A549 (cell line): ENCODE results near the gene BCOR. TPM values are rescaled to one million over a fixed set of nuclear protein-coding genes. Genes with fewer than 3 reads are reported as not detected.

ENCODE experiments used
- ATAC-seq, 2 experiments: fragments of 200-7000 bp in 1 of 2; fragments of >200 bp in 1 of 2; cut with Nextera tagmentation in 1 of 2; cut with Tn5 transposase in 1 of 2; 3 replicates each; pipeline versions ENCODE4 v1.8.0 to v1.9.1; 2018 to 2020; ENCODE audit warnings: mild to moderate bottlenecking in 1 of 2, moderate library complexity in 1 of 2
- CTCF ChIA-PET: fragments of 300-600 bp; sonication (Branson Sonifier 250); formaldehyde crosslinking; extraction: SDS; loops from one replicate; lab custom pipeline; 2021; ENCODE audit warnings: antibody characterized with exemption, inconsistent platforms; lab: Yijun Ruan, JAX
- POLR2A ChIA-PET: fragments of 350-600 bp; formaldehyde crosslinking; extraction: SDS; loops from one replicate; lab custom pipeline; 2021; ENCODE audit warnings: antibody characterized with exemption, inconsistent platforms; lab: Yijun Ruan, JAX
- DNase-seq, 2 experiments: peaks; one replicate each; pipeline versions ENCODE4 v3.0.0 to v3.0.0-alpha.2; 2011 to 2016; ENCODE audit warnings: low read depth in 1 of 2, low spot score in 1 of 2
- FAIRE-seq: peaks from 2 replicates; lab custom pipeline; 2011; peaks lifted over from hg19 to GRCh38; lab: Jason Lieb, UNC
- H3K27ac ChIP-seq, 2 experiments: fragments of >200 bp; sonication (Bioruptor Twin); formaldehyde crosslinking; 3 replicates each; pipeline ENCODE4 v1.5.1; 2016 to 2017
- H3K4me1 ChIP-seq: fragments of >200 bp; sonication (Bioruptor Twin); formaldehyde crosslinking; 3 replicates; pipeline ENCODE4 v1.6.1; 2016
- H3K4me2 ChIP-seq: fragments of >200 bp; sonication (Bioruptor Twin); formaldehyde crosslinking; 3 replicates; pipeline ENCODE4 v1.6.1; 2016
- H3K4me3 ChIP-seq: fragments of >200 bp; sonication (Bioruptor Twin); formaldehyde crosslinking; 3 replicates; pipeline ENCODE4 v1.5.1; 2016
- H3K9me3 ChIP-seq: fragments of >200 bp; sonication (Bioruptor Twin); formaldehyde crosslinking; 3 replicates; pipeline ENCODE4 v1.6.1; 2016
- CBX2 ChIP-seq: fragments of 200-600 bp; sonication (generic); IDR thresholded peaks from 2 replicates; pipeline ENCODE4 v1.6.1; 2016; ENCODE audit warnings: low read depth, mild to moderate bottlenecking, borderline replicate concordance
- EHMT2 ChIP-seq: fragments of 200-600 bp; sonication (generic); IDR thresholded peaks from 2 replicates; pipeline ENCODE4 v1.6.1; 2016; ENCODE audit warnings: antibody characterized with exemption, low read depth, mild to moderate bottlenecking, moderate library complexity
- EP300 ChIP-seq, 2 experiments: fragments of >200 bp; sonication (Bioruptor Twin); formaldehyde crosslinking; IDR thresholded peaks; 2 replicates in 1 of 2; 3 replicates in 1 of 2; pipeline ENCODE4 v1.6.1; 2016 to 2017
- FOSB ChIP-seq: fragments of 250-450 bp; sonication (Bioruptor Pico); IDR thresholded peaks from 2 replicates; pipeline ENCODE4 v1.5.0; 2020; ENCODE audit warnings: mild to moderate bottlenecking, moderate library complexity
- FOXS1 ChIP-seq: fragments of 250-450 bp; sonication (Bioruptor Pico); IDR thresholded peaks from 2 replicates; pipeline ENCODE4 v1.5.0; 2020; ENCODE audit warnings: mild to moderate bottlenecking, moderate library complexity
- GATA3 ChIP-seq: IDR thresholded peaks from 2 replicates; pipeline ENCODE4 v1.6.1; 2012; ENCODE audit warnings: borderline replicate concordance
- HDAC2 ChIP-seq: fragments of 200-600 bp; sonication (generic); IDR thresholded peaks from 2 replicates; pipeline ENCODE4 v1.6.1; 2016
- HEYL ChIP-seq: fragments of 250-450 bp; sonication (Bioruptor Pico); IDR thresholded peaks from 2 replicates; pipeline ENCODE4 v1.8.0; 2021; ENCODE audit warnings: mild to moderate bottlenecking, moderate library complexity
- HOXB13 ChIP-seq: fragments of 250-450 bp; sonication (Bioruptor Pico); IDR thresholded peaks from 2 replicates; pipeline ENCODE4 v1.5.0; 2020; ENCODE audit warnings: low read depth, mild to moderate bottlenecking, moderate library complexity
- HOXB5 ChIP-seq: fragments of 250-450 bp; sonication (Bioruptor Pico); IDR thresholded peaks from 2 replicates; pipeline ENCODE4 v1.5.0; 2020; ENCODE audit warnings: mild to moderate bottlenecking, moderate library complexity
- JUN ChIP-seq, 2 experiments: fragments of >200 bp; sonication (Bioruptor Twin); formaldehyde crosslinking; IDR thresholded peaks; 2 replicates in 1 of 2; 3 replicates in 1 of 2; pipeline ENCODE4 v1.6.1; 2016 to 2017
- JUNB ChIP-seq: fragments of >200 bp; sonication (Bioruptor Twin); formaldehyde crosslinking; IDR thresholded peaks from 2 replicates; pipeline ENCODE4 v1.6.1; 2016
- KDM1A ChIP-seq: fragments of 200-600 bp; sonication (generic); IDR thresholded peaks from 2 replicates; pipeline ENCODE4 v1.6.1; 2016; ENCODE audit warnings: low read depth, mild to moderate bottlenecking
- MAFK ChIP-seq: fragments of 450-650 bp; IDR thresholded peaks from 2 replicates; pipeline ENCODE4 v1.6.1; 2014; ENCODE audit not compliant: partially characterized antibody
- MAZ ChIP-seq: fragments of 150-350 bp; IDR thresholded peaks from 2 replicates; pipeline ENCODE4 v1.6.1; 2014; ENCODE audit warnings: antibody characterized with exemption, low read depth, low read length, borderline replicate concordance
- NFE2L2 ChIP-seq: fragments of 150-350 bp; conservative IDR thresholded peaks from 2 replicates; pipeline ENCODE4 v1.6.1; 2014; ENCODE audit warnings: low read length
- NR3C1 ChIP-seq: fragments of >200 bp; sonication (Bioruptor Twin); formaldehyde crosslinking; IDR thresholded peaks from 3 replicates; pipeline ENCODE4 v1.6.1; 2017
- PHF8 ChIP-seq: fragments of 200-600 bp; sonication (generic); IDR thresholded peaks from 2 replicates; pipeline ENCODE4 v1.6.1; 2016; ENCODE audit warnings: low read depth, mild to moderate bottlenecking, antibody characterized with exemption, moderate library complexity, borderline replicate concordance
- POLR2AphosphoS2 ChIP-seq: conservative IDR thresholded peaks from 2 replicates; pipeline ENCODE4 v1.6.1; 2012; ENCODE audit warnings: low read length, improper control_type of control experiment, inconsistent platforms
- RARB ChIP-seq: fragments of 250-450 bp; sonication (Bioruptor Pico); IDR thresholded peaks from 2 replicates; pipeline ENCODE4 v1.8.0; 2021; ENCODE audit warnings: mild to moderate bottlenecking, moderate library complexity
- RFX5 ChIP-seq: fragments of 450-650 bp; IDR thresholded peaks from 2 replicates; pipeline ENCODE4 v1.7.1; 2014; ENCODE audit warnings: antibody characterized with exemption, mild to moderate bottlenecking, moderate library complexity
- SMC3 ChIP-seq: fragments of >200 bp; sonication (Bioruptor Twin); formaldehyde crosslinking; IDR thresholded peaks from 3 replicates; pipeline ENCODE4 v1.6.1; 2018; ENCODE audit warnings: inconsistent platforms
- ZC3H11A ChIP-seq: fragments of 450-650 bp; IDR thresholded peaks from 2 replicates; pipeline ENCODE4 v1.6.1; 2014; ENCODE audit warnings: antibody characterized with exemption, mild to moderate bottlenecking
- WGBS: methylation state at CpG from one replicate; pipeline ENCODE4 v1.1.6; 2017; ENCODE audit errors: missing lambda C conversion rate; 5-methylcytosine and 5-hydroxymethylcytosine counted together
- polyA plus RNA-seq, 4 experiments: library from polyadenylated mRNA; depleted of rRNA in 3 of 4; stranded (reverse); fragments of >200 nt; fragmentation: RNase III in 1 of 4; extraction: RNeasy Plus Mini Kit Qiagen cat#74134 plus additional on column Dnase treatment in 1 of 4; gene quantifications; 2 replicates in 3 of 4; 3 replicates in 1 of 4; pipeline ENCODE4 v1.2.3, GENCODE V29; 2011 to 2017
- TF ChIP-seq, protein P1 (sequence below): fragments of 200-600 bp; sonication (generic); IDR thresholded peaks from 2 replicates; pipeline ENCODE4 v1.6.1; 2016; ENCODE audit warnings: antibody characterized with exemption, mild to moderate bottlenecking, moderate library complexity
- TF ChIP-seq, protein P2 (sequence below): fragments of 250-450 bp; sonication (Bioruptor Pico); IDR thresholded peaks from 2 replicates; pipeline ENCODE4 v1.5.0; 2020; ENCODE audit warnings: low read depth, mild to moderate bottlenecking, moderate library complexity
- TF ChIP-seq, protein P3 (sequence below): IDR thresholded peaks from 2 replicates; pipeline ENCODE4 v1.6.1; 2012
- TF ChIP-seq, protein P4 (sequence below): IDR thresholded peaks from 2 replicates; pipeline ENCODE4 v1.6.1; 2012
- TF ChIP-seq, protein P5 (sequence below): fragments of 150-350 bp; IDR thresholded peaks from 2 replicates; pipeline ENCODE4 v1.6.1; 2014; ENCODE audit warnings: low read depth, mild to moderate bottlenecking, low read length

Gene BCOR
- polyA plus RNA-seq, 2 of the 4 experiments (the other 2 are of a cell fraction), result 12.2 to 12.6 TPM

DNA sequence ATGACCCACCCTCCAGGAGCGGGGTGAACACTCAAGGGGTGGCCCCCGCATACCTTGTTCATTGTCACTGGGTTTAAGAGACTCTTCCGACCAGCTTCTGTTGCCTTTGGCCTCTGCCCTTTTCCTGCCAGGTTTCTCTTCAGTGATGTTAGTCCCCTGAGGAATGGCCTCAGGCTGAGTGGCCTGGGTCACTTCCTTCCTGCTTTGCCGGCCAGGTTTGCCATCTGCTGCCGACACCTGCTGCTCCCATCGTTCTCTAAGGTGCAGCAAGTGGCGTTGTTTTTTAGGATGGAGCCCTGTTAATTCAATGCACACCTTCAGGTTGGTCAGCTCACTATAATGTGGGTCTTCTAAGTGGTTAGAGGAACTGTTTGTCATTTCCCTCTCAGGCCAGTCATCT lies 34.2 kb downstream of the BCOR start:
- CTCF ChIA-PET, result no interaction called here
- 89% methylated on average over 6 of the region's 7 CpGs for WGBS

DNA sequence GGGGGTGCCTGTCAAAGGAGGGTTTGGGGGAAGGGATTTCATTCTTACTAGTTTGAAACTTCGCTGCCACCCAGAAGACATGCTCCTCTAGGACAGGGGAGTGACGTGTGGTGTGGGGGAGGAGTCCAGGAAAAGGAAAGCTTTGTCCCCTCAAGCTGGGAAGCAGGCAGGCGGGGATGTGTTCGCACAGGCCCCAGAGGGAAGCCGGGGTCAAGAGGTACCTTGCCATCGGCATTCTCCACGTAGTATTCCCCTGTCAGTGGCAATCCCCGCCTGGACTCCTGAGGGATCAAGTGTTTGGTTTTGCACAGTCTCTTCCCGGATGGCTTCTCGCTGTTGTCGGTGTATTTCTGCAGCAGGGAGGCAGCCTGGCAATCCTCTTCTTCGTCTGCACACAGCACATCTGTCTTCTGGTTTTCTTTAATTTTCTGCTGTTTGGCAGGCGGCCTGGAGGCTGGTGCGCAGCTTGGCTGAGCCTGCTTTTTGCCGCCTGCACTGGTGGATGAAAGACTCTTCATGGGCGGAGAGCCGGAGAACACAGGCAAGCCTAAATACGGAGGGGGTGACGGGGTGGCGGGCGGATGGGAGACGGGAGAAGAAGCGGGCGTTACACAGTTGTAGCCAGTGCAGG lies 35.1 kb downstream of the BCOR start:
- POLR2A ChIA-PET, result no interaction called here
- Histone ChIP-seq H3K4me1 (0 out of 3 replicates have a peak, but pooled peaks cover 3% of the 10 kb centered on the region), H3K4me2 (no peak overlapping the region), H3K9me3 (no peaks in the 10 kb centered on the region), H3K27ac (no peak overlapping the region), H3K4me3 (no peak overlapping the region)
- WGBS, result 91% methylated on average over 21 of the region's 24 CpGs
- FAIRE-seq (no peak), ATAC-seq (no peak), DNase-seq (no peak)
- CTCF ChIA-PET, result no interaction called here
- TF ChIP-seq PHF8 (no peak), FOSB (CRISPR knock-in tag) (no peak), GATA3 (no peak), NFE2L2 (no peak)

More for the DNA sequence above, 34.2 kb downstream of the BCOR start:
- TF ChIP-seq, protein P1, sequence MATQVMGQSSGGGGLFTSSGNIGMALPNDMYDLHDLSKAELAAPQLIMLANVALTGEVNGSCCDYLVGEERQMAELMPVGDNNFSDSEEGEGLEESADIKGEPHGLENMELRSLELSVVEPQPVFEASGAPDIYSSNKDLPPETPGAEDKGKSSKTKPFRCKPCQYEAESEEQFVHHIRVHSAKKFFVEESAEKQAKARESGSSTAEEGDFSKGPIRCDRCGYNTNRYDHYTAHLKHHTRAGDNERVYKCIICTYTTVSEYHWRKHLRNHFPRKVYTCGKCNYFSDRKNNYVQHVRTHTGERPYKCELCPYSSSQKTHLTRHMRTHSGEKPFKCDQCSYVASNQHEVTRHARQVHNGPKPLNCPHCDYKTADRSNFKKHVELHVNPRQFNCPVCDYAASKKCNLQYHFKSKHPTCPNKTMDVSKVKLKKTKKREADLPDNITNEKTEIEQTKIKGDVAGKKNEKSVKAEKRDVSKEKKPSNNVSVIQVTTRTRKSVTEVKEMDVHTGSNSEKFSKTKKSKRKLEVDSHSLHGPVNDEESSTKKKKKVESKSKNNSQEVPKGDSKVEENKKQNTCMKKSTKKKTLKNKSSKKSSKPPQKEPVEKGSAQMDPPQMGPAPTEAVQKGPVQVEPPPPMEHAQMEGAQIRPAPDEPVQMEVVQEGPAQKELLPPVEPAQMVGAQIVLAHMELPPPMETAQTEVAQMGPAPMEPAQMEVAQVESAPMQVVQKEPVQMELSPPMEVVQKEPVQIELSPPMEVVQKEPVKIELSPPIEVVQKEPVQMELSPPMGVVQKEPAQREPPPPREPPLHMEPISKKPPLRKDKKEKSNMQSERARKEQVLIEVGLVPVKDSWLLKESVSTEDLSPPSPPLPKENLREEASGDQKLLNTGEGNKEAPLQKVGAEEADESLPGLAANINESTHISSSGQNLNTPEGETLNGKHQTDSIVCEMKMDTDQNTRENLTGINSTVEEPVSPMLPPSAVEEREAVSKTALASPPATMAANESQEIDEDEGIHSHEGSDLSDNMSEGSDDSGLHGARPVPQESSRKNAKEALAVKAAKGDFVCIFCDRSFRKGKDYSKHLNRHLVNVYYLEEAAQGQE, result no peak
- TF ChIP-seq RARB (CRISPR knock-in tag) (no peak), KDM1A (no peak), RFX5 (no peak), EP300 (IDR thresholded peaks at IDR 0.05) (no peak), HOXB5 (CRISPR knock-in tag) (no peak), HDAC2 (no peak), POLR2AphosphoS2 (no peak), NR3C1 (no peak)
- no peak for ATAC-seq
- H3K9me3 ChIP-seq, result no peaks in the 10 kb centered on the region
- H3K27ac ChIP-seq, result no peak overlapping the region
- H3K4me2 ChIP-seq, result no peak overlapping the region
- POLR2A ChIA-PET, result no interaction called here
- no peak for FAIRE-seq
- no peak for DNase-seq
- H3K4me3 ChIP-seq, result no peak overlapping the region
- H3K4me1 ChIP-seq, result 0 out of 3 replicates have a peak, but pooled peaks cover 3% of the 10 kb centered on the region

DNA sequence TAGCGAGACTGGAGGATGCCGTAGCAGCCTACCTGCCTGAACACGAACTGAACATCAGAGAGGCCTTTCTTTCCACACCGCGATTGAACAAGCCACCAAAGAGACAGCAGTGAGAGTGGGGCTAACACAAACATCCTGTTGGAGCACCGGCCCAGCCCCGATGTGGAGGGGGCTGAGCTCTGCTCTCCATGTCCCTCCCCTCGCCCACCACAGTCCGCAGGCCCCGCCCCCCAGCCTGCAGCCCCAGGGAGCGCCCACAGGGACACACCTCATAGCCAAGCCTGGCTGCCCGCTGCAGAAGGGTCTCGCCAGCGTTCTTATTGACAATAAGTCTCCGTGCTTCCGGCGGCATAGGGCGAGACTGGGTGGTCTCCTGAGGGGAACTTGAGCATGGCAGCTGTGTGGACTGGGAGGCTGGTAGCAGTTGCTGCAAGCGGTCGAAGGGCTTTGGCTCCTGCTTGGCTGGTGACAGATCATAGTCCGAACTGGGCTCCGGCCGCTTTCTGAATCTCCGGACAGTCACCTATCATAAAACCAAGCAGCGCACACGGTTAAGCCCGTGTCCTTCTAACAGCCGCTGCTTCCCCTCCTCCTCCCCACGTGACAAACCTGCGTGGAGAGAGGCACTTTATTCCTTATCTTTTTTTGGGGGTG lies 35.8 kb downstream of the BCOR start:
- H3K4me3 ChIP-seq, result no peak overlapping the region
- no peak for ATAC-seq
- WGBS, result 96% methylated on average over 23 of the region's 30 CpGs
- POLR2A ChIA-PET, result no interaction called here
- DNase-seq, result no peak
- H3K4me1 ChIP-seq, result no peaks in the 10 kb centered on the region
- CTCF ChIA-PET, result interaction anchor here (0.6 to 0.9 kb wide), 2 partner anchors 126 to 410 kb away, joined by 3 read pairs; no protein-coding TSS in a partner anchor
- no peak overlapping the region for H3K4me2 ChIP-seq
- no peak overlapping the region for H3K27ac ChIP-seq
- H3K9me3 ChIP-seq, result no peaks in the 10 kb centered on the region
- FAIRE-seq, result no peak
- TF ChIP-seq, protein P2, sequence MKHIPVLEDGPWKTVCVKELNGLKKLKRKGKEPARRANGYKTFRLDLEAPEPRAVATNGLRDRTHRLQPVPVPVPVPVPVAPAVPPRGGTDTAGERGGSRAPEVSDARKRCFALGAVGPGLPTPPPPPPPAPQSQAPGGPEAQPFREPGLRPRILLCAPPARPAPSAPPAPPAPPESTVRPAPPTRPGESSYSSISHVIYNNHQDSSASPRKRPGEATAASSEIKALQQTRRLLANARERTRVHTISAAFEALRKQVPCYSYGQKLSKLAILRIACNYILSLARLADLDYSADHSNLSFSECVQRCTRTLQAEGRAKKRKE, result no peak
- TF ChIP-seq, protein P3, sequence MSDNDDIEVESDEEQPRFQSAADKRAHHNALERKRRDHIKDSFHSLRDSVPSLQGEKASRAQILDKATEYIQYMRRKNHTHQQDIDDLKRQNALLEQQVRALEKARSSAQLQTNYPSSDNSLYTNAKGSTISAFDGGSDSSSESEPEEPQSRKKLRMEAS, result no peak
- TF ChIP-seq MAFK (no peak), JUN (IDR thresholded peaks at IDR 0.05) (no peak), MAZ (no peak), CBX2 (no peak), RARB (CRISPR knock-in tag) (no peak), ZC3H11A (no peak), FOSB (CRISPR knock-in tag) (no peak), HOXB5 (CRISPR knock-in tag) (no peak), EHMT2 (no peak), HEYL (CRISPR knock-in tag) (no peak), FOXS1 (CRISPR knock-in tag) (no peak), HOXB13 (no peak), SMC3 (no peak), JUNB (no peak)
- TF ChIP-seq, protein P4, sequence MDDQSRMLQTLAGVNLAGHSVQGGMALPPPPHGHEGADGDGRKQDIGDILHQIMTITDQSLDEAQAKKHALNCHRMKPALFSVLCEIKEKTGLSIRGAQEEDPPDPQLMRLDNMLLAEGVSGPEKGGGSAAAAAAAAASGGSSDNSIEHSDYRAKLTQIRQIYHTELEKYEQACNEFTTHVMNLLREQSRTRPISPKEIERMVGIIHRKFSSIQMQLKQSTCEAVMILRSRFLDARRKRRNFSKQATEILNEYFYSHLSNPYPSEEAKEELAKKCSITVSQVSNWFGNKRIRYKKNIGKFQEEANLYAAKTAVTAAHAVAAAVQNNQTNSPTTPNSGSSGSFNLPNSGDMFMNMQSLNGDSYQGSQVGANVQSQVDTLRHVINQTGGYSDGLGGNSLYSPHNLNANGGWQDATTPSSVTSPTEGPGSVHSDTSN, result no peak
- TF ChIP-seq, protein P5, sequence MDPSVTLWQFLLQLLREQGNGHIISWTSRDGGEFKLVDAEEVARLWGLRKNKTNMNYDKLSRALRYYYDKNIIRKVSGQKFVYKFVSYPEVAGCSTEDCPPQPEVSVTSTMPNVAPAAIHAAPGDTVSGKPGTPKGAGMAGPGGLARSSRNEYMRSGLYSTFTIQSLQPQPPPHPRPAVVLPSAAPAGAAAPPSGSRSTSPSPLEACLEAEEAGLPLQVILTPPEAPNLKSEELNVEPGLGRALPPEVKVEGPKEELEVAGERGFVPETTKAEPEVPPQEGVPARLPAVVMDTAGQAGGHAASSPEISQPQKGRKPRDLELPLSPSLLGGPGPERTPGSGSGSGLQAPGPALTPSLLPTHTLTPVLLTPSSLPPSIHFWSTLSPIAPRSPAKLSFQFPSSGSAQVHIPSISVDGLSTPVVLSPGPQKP, result no peak
